ENCODE data around the gene WDR86. TPM values are rescaled to one million over a fixed set of nuclear protein-coding genes. Genes with fewer than 3 reads are reported as not detected.

WDR86 gene
- total RNA-seq, 1 experiment from 2014 or later, result not detected

DNA sequence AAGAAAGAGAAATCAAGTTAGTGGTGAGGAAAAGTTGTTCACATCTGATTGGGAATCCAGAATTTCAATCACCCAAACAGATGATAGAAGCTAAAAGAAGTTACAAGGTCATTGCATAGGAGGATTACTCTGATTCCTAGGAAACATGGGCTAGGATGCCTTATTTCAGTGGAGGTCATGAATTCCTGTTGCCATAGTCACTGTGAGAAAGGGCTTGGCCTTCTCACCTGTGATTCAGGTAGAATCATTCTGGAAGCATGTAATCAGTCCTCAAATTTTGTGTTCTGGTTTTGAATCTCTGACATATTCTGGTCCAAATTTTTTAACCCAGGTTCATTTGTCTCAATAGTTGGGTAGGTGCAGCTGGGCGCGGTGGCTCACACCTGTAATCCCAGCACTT lies 72.5 kb downstream of the WDR86 start:
- no peak overlapping the region for H2AFZ ChIP-seq (ENCODE audit: low read depth, low read length, poor library complexity, severe bottlenecking)
- no peak for TF ChIP-seq POLR2AphosphoS5 (IDR thresholded peaks at IDR 0.05; ENCODE audit: low read depth, low read length)
- no peak for TF ChIP-seq CBX3 (IDR thresholded peaks at IDR 0.05; ENCODE audit: low read depth)
- TF ChIP-seq TCF7L2 (IDR thresholded peaks at IDR 0.05; ENCODE audit: borderline replicate concordance, extremely low read depth, insufficient read depth, insufficient read length), result no peak
- no peak for TF ChIP-seq EZH2phosphoT487 (IDR thresholded peaks at IDR 0.05; ENCODE audit: borderline replicate concordance)
- no peak for TF ChIP-seq ZFX (IDR thresholded peaks at IDR 0.05)
- TF ChIP-seq SIN3A (IDR thresholded peaks at IDR 0.05; ENCODE audit: low read depth), result no peak
- TF ChIP-seq, protein P1, sequence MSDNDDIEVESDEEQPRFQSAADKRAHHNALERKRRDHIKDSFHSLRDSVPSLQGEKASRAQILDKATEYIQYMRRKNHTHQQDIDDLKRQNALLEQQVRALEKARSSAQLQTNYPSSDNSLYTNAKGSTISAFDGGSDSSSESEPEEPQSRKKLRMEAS (IDR thresholded peaks at IDR 0.05), result no peak
- no peak for TF ChIP-seq JUND (IDR thresholded peaks at IDR 0.05)
- TF ChIP-seq ZNF274 (IDR thresholded peaks at IDR 0.05; ENCODE audit: low read depth, low read length), result no peak
- no peak for TF ChIP-seq EGR1 (IDR thresholded peaks at IDR 0.05; ENCODE audit: low read depth)
- TF ChIP-seq, protein P2, sequence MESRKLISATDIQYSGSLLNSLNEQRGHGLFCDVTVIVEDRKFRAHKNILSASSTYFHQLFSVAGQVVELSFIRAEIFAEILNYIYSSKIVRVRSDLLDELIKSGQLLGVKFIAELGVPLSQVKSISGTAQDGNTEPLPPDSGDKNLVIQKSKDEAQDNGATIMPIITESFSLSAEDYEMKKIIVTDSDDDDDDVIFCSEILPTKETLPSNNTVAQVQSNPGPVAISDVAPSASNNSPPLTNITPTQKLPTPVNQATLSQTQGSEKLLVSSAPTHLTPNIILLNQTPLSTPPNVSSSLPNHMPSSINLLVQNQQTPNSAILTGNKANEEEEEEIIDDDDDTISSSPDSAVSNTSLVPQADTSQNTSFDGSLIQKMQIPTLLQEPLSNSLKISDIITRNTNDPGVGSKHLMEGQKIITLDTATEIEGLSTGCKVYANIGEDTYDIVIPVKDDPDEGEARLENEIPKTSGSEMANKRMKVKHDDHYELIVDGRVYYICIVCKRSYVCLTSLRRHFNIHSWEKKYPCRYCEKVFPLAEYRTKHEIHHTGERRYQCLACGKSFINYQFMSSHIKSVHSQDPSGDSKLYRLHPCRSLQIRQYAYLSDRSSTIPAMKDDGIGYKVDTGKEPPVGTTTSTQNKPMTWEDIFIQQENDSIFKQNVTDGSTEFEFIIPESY (IDR thresholded peaks at IDR 0.05; ENCODE audit: extremely low read depth, insufficient replicate concordance, low read length), result no peak
- no peak for TF ChIP-seq ELF1 (IDR thresholded peaks at IDR 0.05; ENCODE audit: borderline replicate concordance, low read depth)
- TF ChIP-seq SRF (IDR thresholded peaks at IDR 0.05; ENCODE audit: low read depth), result no peak
- TF ChIP-seq, protein P3, sequence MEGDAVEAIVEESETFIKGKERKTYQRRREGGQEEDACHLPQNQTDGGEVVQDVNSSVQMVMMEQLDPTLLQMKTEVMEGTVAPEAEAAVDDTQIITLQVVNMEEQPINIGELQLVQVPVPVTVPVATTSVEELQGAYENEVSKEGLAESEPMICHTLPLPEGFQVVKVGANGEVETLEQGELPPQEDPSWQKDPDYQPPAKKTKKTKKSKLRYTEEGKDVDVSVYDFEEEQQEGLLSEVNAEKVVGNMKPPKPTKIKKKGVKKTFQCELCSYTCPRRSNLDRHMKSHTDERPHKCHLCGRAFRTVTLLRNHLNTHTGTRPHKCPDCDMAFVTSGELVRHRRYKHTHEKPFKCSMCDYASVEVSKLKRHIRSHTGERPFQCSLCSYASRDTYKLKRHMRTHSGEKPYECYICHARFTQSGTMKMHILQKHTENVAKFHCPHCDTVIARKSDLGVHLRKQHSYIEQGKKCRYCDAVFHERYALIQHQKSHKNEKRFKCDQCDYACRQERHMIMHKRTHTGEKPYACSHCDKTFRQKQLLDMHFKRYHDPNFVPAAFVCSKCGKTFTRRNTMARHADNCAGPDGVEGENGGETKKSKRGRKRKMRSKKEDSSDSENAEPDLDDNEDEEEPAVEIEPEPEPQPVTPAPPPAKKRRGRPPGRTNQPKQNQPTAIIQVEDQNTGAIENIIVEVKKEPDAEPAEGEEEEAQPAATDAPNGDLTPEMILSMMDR (IDR thresholded peaks at IDR 0.05 in 2 of 3, conservative IDR thresholded peaks at IDR 0.05 in 1 of 3; ENCODE audit: borderline replicate concordance in 1 of 3, insufficient read depth in 1 of 3, low read depth in 2 of 3, low read length in 2 of 3), result no peak
- H3K9ac ChIP-seq (ENCODE audit: low read length), result no peak overlapping the region
- no peaks in the 10 kb centered on the region for H3K27me3 ChIP-seq (ENCODE audit: insufficient read depth, low read length)
- peaks cover 6% of the 10 kb centered on the region for H3K79me2 ChIP-seq (ENCODE audit: insufficient read depth, low read length)
- peaks cover 3 to 4% of the 10 kb centered on the region in 2 experiments; a peak in 3 of 4 replicates for H3K4me1 ChIP-seq (ENCODE audit: control insufficient read depth in 1 of 2, insufficient read depth in 2 of 2, low read length in 2 of 2)
- CTCF ChIA-PET, result no interaction called here
- H3K9me3 ChIP-seq (ENCODE audit: control insufficient read depth in 1 of 2, insufficient read depth in 1 of 2, low read depth in 1 of 2, low read length in 2 of 2), result no peaks in the 10 kb centered on the region
- no peaks in the 10 kb centered on the region for H3K9me2 ChIP-seq (ENCODE audit: insufficient read depth)
- no peaks in the 10 kb centered on the region for H3K36me3 ChIP-seq (ENCODE audit: control insufficient read depth in 1 of 2, insufficient read depth in 2 of 2, low read length in 2 of 2)
- DNase-seq (ENCODE audit: low read depth, low spot score), result no peak
- no peak overlapping the region for H3K27ac ChIP-seq (ENCODE audit: low read depth, low read length)
- intact Hi-C loops (cut with micrococcal nuclease), result no loop called here
- no peaks in the 10 kb centered on the region for H4K20me1 ChIP-seq (ENCODE audit: insufficient read depth)
- RAD21 ChIA-PET (ENCODE audit: low non-redundant PET in 1 of 2, low total read pairs in 2 of 2, uncharacterized antibody in 2 of 2, unreplicated experiment in 2 of 2), result no interaction called here
- POLR2A ChIA-PET, result no interaction called here
- no peak for ATAC-seq
- no TSS peak for BruUV-seq (replicated peaks)
- H3K4me2 ChIP-seq (ENCODE audit: low read length), result no peak overlapping the region
- H3K4me3 ChIP-seq (replicated peaks in 1 of 2; ENCODE audit: low read depth in 1 of 2, low read length in 2 of 2), result no peak overlapping the region

Measured in HCT116 (cell line).